Glutamatergic neuron (in vitro differentiated cells): Measurements from ENCODE around the gene AATK. TPM values are rescaled to one million over a fixed set of nuclear protein-coding genes. Genes with fewer than 3 reads are reported as not detected.
"Not testable (repeated sequence)": the region's sequence is repeated elsewhere in the genome, so short reads cannot be mapped to it uniquely, and the experiment has no call there.

Source experiments
- DNase-seq: peaks from one replicate; pipeline ENCODE4 v3.0.0; 2022
- H3K27ac Mint-ChIP-seq: one replicate; pipeline ENCODE4 v1.8.0; 2020; ENCODE audit warnings: mild to moderate bottlenecking, mixed read lengths, inconsistent platforms; ENCODE audit not compliant: unreplicated experiment
- H3K27me3 Mint-ChIP-seq: one replicate; pipeline ENCODE4 v1.8.0; 2020; ENCODE audit warnings: mild to moderate bottlenecking, moderate library complexity, mixed read lengths, inconsistent platforms; ENCODE audit not compliant: unreplicated experiment
- H3K36me3 Mint-ChIP-seq: one replicate; pipeline ENCODE4 v1.8.0; 2020; ENCODE audit warnings: mild to moderate bottlenecking, mixed read lengths, inconsistent platforms; ENCODE audit not compliant: unreplicated experiment
- H3K4me1 Mint-ChIP-seq: one replicate; pipeline ENCODE4 v1.8.0; 2020; ENCODE audit warnings: mild to moderate bottlenecking, low read depth, mixed read lengths, inconsistent platforms; ENCODE audit not compliant: unreplicated experiment
- H3K4me3 Mint-ChIP-seq: one replicate; pipeline ENCODE4 v1.8.0; 2020; ENCODE audit warnings: mild to moderate bottlenecking, mixed read lengths, inconsistent platforms; ENCODE audit not compliant: unreplicated experiment
- H3K9me3 Mint-ChIP-seq: one replicate; pipeline ENCODE4 v1.8.0; 2020; ENCODE audit warnings: mild to moderate bottlenecking, moderate library complexity, mixed read lengths, inconsistent platforms; ENCODE audit not compliant: unreplicated experiment
- total RNA-seq: library from RNA; stranded (reverse); fragmentation: NEBNext Ultra II Directional; extraction: Animal tissue kit (Norgen Biotek cat#: 25700); gene quantifications from one replicate; pipeline ENCODE4 v1.2.1, GENCODE V29; 2021; ENCODE audit not compliant: unreplicated experiment
- TF ChIP-seq, protein P1 (sequence below): fragments of 200-600 bp; sonication (generic); IDR thresholded peaks from one replicate; pipeline ENCODE4 v1.5.0; 2021; ENCODE audit not compliant: partially characterized antibody, unreplicated experiment

AATK gene
- total RNA-seq, 1 donor from 2014 or later = 27.0 TPM

DNA sequence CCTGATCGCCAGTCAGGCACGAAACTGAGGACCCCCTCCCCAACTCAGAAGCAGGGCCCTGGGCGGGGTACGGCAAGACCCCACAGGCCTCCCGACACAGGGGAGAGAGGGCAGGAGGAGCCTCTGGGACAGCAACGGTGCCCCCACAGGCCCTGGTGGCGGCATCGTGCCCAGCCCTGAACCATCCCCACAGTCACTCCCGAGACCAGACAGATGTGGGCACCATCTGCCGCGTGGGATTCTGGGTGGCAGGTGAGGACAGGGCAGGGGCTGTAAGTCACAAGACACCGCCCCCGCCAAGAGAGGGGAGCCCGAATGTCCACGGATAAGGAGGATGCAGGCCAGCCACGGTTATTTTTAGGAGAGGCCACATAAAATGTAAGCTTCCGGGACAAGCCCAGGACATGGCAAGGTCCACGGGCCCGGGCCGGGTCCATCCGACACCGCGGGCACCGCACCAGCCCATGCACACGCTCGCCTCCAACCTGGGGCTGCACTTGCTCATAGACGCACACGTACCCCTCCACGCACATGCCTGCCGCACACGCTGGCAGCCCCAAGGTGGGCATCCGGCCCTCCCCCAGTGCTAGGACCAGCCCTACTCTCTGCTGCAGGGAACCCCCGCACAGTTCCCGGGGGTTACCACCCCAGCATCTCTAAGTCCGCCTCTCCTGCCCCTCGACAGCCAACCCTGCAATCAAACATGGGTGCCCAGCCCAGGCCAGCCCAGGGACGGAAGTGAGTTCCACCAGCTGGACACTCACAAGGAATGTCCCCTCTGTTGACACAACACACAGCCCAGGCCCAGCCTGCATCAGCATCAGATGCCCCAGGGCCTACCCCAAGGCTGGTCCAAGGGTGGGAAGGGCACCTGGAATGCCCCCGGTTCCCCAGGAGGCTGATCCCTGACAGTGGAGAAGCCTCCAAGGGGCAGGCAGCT, 8.9 kb downstream of the AATK start:
- Mint-ChIP-seq H3K27me3 (no peaks in the 10 kb centered on the region), H3K4me3 (no peak overlapping the region), H3K9me3 (no peaks in the 10 kb centered on the region), H3K27ac (no peak overlapping the region), H3K36me3 (no peaks in the 10 kb centered on the region), H3K4me1 (no peaks in the 10 kb centered on the region)
- TF ChIP-seq, protein P1, sequence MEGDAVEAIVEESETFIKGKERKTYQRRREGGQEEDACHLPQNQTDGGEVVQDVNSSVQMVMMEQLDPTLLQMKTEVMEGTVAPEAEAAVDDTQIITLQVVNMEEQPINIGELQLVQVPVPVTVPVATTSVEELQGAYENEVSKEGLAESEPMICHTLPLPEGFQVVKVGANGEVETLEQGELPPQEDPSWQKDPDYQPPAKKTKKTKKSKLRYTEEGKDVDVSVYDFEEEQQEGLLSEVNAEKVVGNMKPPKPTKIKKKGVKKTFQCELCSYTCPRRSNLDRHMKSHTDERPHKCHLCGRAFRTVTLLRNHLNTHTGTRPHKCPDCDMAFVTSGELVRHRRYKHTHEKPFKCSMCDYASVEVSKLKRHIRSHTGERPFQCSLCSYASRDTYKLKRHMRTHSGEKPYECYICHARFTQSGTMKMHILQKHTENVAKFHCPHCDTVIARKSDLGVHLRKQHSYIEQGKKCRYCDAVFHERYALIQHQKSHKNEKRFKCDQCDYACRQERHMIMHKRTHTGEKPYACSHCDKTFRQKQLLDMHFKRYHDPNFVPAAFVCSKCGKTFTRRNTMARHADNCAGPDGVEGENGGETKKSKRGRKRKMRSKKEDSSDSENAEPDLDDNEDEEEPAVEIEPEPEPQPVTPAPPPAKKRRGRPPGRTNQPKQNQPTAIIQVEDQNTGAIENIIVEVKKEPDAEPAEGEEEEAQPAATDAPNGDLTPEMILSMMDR = no peak
- peak; percentile 9 for DNase-seq

DNA sequence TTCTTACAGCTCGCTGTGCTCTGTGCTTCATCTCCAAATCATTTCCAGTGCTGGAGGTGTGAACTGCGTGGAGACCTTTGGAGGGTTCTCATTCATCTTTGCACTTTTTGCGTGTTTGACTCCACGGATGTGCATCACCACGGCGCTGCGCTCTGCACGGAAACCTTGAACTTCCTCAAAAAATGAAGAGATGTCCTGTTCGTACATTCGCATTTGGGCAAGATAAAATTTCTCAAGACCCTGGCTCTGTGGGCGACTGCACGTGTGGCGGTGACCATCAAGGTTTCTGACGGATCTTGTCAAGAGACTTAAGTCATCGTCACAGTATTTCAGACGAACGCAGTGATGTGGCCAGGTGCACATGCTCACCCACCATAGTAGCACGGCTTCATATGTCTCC, 11.1 kb downstream of the AATK start:
- no peak overlapping the region for H3K27ac Mint-ChIP-seq
- no peaks in the 10 kb centered on the region for H3K27me3 Mint-ChIP-seq
- H3K36me3 Mint-ChIP-seq = no peaks in the 10 kb centered on the region
- no peak for DNase-seq
- TF ChIP-seq, protein P1 = no peak
- H3K4me1 Mint-ChIP-seq = peaks cover 7% of the 10 kb centered on the region
- no peak overlapping the region for H3K4me3 Mint-ChIP-seq
- H3K9me3 Mint-ChIP-seq = no peaks in the 10 kb centered on the region

DNA sequence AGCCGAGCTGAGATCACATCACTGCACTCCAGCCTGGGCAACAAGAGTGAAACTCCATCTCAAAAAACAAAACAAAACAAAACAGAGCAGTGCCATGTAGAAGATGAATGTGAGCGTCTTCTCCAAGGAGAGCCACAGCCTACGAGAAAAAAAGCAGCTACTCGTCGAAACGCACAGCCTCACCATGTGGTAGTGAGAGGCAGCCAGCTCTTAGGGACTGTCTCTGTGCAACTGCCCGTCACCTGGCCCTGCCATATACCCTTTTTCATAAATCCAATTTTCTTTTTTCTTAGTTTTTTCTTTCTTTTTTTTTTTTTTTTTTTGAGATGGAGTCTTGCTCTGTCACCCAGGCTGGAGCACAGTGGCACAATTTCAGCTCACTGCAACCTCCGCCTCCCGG, 12.0 kb downstream of the AATK start:
- not testable (repeated sequence) for H3K27ac Mint-ChIP-seq, H3K36me3 Mint-ChIP-seq, H3K9me3 Mint-ChIP-seq, H3K27me3 Mint-ChIP-seq, H3K4me3 Mint-ChIP-seq, H3K4me1 Mint-ChIP-seq
- DNase-seq = peak; percentile 8

DNA sequence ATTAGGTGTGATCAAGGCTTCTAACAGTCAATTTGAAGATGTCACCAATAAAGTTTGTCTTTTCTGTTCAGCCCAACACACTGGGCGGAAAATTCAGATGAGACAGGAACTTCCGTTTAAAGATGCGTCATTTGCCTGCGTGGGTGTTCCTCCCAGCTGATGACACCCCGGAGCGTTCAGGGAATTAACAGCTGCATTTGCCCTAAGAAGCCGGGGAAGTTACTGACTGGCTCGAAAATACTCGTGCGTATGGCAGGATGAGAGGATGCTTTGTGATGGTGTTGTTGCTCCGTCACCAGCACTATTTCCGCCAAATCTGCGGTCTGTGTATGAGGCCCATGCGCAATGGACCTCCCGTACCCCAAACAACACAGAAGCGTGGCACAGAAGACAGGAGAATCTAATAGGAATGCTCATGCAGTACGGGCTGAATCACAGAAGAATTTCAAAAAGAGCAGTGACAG, 12.6 kb downstream of the AATK start:
- DNase-seq = peak; percentile 4
- Mint-ChIP-seq H3K4me1 (peaks cover 7% of the 10 kb centered on the region), H3K4me3 (no peak overlapping the region), H3K36me3 (no peaks in the 10 kb centered on the region), H3K27me3 (no peaks in the 10 kb centered on the region), H3K9me3 (no peaks in the 10 kb centered on the region), H3K27ac (no peak overlapping the region)
- TF ChIP-seq, protein P1 = no peak

DNA sequence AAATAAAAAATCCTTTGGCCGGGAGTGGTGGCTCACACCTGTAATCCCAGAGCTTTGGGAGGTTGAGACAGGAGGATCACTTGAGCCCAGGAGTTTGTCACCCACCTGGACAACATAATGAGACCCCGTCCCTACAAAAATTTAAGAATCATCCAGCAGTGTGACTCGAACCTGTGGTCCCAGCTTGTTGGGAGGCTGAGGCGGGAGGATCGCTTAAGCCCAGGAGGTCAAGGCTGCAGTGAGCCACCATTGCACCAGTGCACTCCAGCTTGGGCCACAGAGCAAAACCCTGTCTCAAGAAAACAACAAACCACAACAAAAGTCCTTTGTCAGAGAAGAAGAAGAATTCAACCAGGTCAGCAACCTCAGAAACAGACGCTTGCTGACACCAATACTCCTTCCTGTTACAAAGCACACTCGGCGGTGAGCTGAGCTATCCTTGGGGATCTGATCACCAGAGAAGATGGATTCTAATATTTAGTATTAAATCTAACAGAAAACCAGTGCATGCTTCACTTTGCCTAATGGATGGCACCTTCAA, 13.7 kb downstream of the AATK start:
- peaks cover 7% of the 10 kb centered on the region for H3K4me1 Mint-ChIP-seq
- H3K4me3 Mint-ChIP-seq = no peak overlapping the region

More for the DNA sequence above, 13.7 kb downstream of the AATK start:
- H3K27ac Mint-ChIP-seq = no peak overlapping the region
- no peaks in the 10 kb centered on the region for H3K36me3 Mint-ChIP-seq
- peak; percentile 2 for DNase-seq
- no peaks in the 10 kb centered on the region for H3K27me3 Mint-ChIP-seq
- no peaks in the 10 kb centered on the region for H3K9me3 Mint-ChIP-seq
- TF ChIP-seq, protein P1 = no peak
